Neural cell (in vitro differentiated cells): ENCODE results near the gene CDH4.

Source experiments
- EP300 ChIP-seq: fragments of 450-650 bp; conservative IDR thresholded peaks from 2 replicates; pipeline ENCODE4 v1.6.1; 2014; ENCODE audit warnings: antibody characterized with exemption, mild to moderate bottlenecking, moderate library complexity; ENCODE audit not compliant: poor library complexity, severe bottlenecking
- EZH2 ChIP-seq: fragments of 200-600, 300-800 bp; shearing (Covaris generic), sonication (generic); IDR thresholded peaks from 2 replicates; pipeline ENCODE4 v1.6.1; 2014; ENCODE audit warnings: antibody characterized with exemption, low read length, borderline replicate concordance, mild to moderate bottlenecking; ENCODE audit not compliant: insufficient read depth, poor library complexity, severe bottlenecking
- POLR2AphosphoS5 ChIP-seq: IDR thresholded peaks from 2 replicates; pipeline ENCODE4 v1.6.1; 2012
- RAD21 ChIP-seq: fragments of 450-650 bp; conservative IDR thresholded peaks from 2 replicates; pipeline ENCODE4 v1.6.1; 2014; ENCODE audit warnings: antibody characterized with exemption, mild to moderate bottlenecking, moderate library complexity
- REST ChIP-seq: IDR thresholded peaks from 2 replicates; pipeline ENCODE4 v1.6.1; 2012; ENCODE audit warnings: borderline replicate concordance
- SMC3 ChIP-seq: fragments of 450-650 bp; conservative IDR thresholded peaks from 2 replicates; pipeline ENCODE4 v1.6.1; 2014; ENCODE audit warnings: antibody characterized with exemption, mild to moderate bottlenecking, moderate library complexity; ENCODE audit not compliant: poor library complexity
- TAF1 ChIP-seq: IDR thresholded peaks from 2 replicates; pipeline ENCODE4 v1.6.1; 2012; ENCODE audit warnings: low read depth
- TF ChIP-seq, protein P1 (sequence below): fragments of 450-650 bp; IDR thresholded peaks from 2 replicates; pipeline ENCODE4 v1.5.1; 2014; ENCODE audit warnings: antibody characterized with exemption, mild to moderate bottlenecking, moderate library complexity; ENCODE audit not compliant: poor library complexity, severe bottlenecking

- TF ChIP-seq, protein P1, sequence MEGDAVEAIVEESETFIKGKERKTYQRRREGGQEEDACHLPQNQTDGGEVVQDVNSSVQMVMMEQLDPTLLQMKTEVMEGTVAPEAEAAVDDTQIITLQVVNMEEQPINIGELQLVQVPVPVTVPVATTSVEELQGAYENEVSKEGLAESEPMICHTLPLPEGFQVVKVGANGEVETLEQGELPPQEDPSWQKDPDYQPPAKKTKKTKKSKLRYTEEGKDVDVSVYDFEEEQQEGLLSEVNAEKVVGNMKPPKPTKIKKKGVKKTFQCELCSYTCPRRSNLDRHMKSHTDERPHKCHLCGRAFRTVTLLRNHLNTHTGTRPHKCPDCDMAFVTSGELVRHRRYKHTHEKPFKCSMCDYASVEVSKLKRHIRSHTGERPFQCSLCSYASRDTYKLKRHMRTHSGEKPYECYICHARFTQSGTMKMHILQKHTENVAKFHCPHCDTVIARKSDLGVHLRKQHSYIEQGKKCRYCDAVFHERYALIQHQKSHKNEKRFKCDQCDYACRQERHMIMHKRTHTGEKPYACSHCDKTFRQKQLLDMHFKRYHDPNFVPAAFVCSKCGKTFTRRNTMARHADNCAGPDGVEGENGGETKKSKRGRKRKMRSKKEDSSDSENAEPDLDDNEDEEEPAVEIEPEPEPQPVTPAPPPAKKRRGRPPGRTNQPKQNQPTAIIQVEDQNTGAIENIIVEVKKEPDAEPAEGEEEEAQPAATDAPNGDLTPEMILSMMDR, result peak; percentile 36
- no peak for TF ChIP-seq EP300
- TF ChIP-seq REST, result no peak
- TF ChIP-seq TAF1, result no peak
- TF ChIP-seq RAD21, result no peak
- TF ChIP-seq EZH2, result no peak
- no peak for TF ChIP-seq POLR2AphosphoS5
- no peak for TF ChIP-seq SMC3
Observed at GRCh38 chr20:61599061-61599531, 347.0 kb downstream of the CDH4 start.
